Lower leg skin (tissue), 4 donors: ENCODE measurements around the gene FKBP14. TPM values are rescaled to one million over a fixed set of nuclear protein-coding genes. Genes with fewer than 3 reads are reported as not detected.

ENCODE experiments used
- DNase-seq, 2 donors: peaks; one replicate each; pipeline ENCODE4 v3.0.0-alpha.2; 2019; ENCODE audit warnings: low spot score in 2 of 2
- H3K4me3 ChIP-seq: fragments of 200-600 bp; sonication (generic); 2 replicates; pipeline ENCODE4 v1.5.1; 2017; ENCODE audit warnings: mild to moderate bottlenecking, low read depth; ENCODE audit not compliant: poor library complexity, severe bottlenecking
- POLR2A ChIP-seq, 2 donors: fragments of 450-650 bp; IDR thresholded peaks; one replicate each; pipeline ENCODE4 v1.6.1; 2016 to 2017; ENCODE audit warnings: antibody characterized with exemption in 2 of 2, mild to moderate bottlenecking in 1 of 2, moderate library complexity in 1 of 2
- WGBS, 2 donors: methylation state at CpG; one replicate each; pipeline ENCODE4 v1.1.5; 2018; 5-methylcytosine and 5-hydroxymethylcytosine counted together
- intact Hi-C: fragments of 100-400 bp; cut with DNase I; formaldehyde crosslinking; loops from one replicate; pipeline ENCODE4 v1.15.0; 2023; ENCODE audit warnings: low total_unique reads
- total RNA-seq, 4 donors: library from RNA; depleted of rRNA; stranded (reverse); fragments of >200 nt; gene quantifications; one replicate each; pipeline ENCODE4 v1.1.0, GENCODE V29; 2016
- TF ChIP-seq, protein P1 (sequence below), 3 donors: fragments of 450-650 bp; IDR thresholded peaks; one replicate each; pipeline ENCODE4 v1.5.1; 2016; ENCODE audit warnings: antibody characterized with exemption in 3 of 3, mild to moderate bottlenecking in 3 of 3, moderate library complexity in 2 of 3

The FKBP14 gene
- total RNA-seq, 4 donors from 2014 or later: 2.3 to 6.1 (median 3.8) TPM

DNA sequence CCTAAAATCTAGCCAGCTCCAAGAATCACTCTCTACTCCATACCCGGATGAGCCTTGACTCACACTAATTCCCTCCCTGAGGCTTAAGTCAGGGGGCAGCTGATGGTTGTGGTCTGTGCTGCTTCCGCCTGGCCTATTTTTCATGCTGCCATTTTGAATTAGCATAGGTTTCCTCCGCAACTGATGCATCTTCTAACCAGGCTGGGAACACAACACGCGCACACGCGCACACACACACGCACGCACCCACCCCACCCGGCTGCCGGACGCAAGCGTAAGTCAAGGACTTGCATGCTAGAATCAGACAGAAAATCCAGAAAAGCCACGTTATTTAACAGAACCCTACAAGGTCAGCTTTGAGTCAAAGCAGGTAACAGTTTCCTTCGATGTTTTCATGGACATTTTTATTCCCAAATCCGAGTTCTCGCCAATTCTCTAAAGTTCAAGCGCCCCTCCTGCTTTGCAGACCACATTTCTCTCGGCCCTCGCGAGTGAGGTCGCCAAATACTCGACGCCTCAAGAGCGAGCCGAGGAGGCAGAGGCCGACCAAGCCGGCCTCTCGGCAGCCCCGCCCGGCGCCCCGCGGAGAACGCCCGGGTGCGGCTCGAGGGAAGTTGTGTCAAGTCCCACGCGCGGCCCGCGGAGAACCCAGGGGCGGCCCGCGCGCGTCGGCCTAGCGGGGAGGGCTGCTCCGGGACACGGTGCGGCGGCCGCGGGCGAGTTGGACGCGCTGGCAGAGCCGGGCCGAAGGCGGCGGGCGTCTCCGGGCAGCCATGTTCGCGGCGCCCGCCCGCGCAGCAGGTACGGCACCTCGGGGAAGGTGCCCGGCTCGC is 37.9 kb downstream of the FKBP14 start:
- 7 to 28% methylated on average over 26 to 56 of the region's 75 CpGs for WGBS, 2 donors
- no peak for DNase-seq
- TF ChIP-seq, protein P1, sequence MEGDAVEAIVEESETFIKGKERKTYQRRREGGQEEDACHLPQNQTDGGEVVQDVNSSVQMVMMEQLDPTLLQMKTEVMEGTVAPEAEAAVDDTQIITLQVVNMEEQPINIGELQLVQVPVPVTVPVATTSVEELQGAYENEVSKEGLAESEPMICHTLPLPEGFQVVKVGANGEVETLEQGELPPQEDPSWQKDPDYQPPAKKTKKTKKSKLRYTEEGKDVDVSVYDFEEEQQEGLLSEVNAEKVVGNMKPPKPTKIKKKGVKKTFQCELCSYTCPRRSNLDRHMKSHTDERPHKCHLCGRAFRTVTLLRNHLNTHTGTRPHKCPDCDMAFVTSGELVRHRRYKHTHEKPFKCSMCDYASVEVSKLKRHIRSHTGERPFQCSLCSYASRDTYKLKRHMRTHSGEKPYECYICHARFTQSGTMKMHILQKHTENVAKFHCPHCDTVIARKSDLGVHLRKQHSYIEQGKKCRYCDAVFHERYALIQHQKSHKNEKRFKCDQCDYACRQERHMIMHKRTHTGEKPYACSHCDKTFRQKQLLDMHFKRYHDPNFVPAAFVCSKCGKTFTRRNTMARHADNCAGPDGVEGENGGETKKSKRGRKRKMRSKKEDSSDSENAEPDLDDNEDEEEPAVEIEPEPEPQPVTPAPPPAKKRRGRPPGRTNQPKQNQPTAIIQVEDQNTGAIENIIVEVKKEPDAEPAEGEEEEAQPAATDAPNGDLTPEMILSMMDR (IDR thresholded peaks at IDR 0.05): no peak
- no peak for TF ChIP-seq POLR2A (IDR thresholded peaks at IDR 0.05)
- H3K4me3 ChIP-seq: peak overlapping the region; percentile 93
- intact Hi-C loops: no loop called here

DNA sequence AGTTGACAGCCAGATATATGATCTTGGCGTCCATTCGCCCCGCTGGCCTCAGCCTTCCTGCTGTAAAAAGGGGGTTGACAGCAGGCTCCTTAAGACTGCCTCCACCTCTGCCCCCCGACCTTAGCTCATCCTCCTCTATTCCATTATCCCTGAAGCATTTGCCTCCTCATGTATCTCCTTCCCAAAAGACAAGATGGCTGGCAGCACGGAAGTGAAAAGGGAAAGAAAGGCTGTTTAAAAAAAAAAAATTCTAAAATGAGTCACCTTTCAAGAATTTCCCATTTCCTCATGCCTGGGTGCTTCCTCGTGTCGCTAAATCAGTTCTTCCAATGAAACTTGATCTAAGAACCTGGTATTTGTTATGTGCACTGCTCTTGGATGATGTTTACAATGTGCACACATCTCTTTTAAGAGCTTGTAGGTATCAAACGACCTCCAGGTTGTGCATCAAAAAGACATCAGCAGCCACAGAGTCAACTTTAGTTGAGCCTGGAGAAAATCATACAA is 38.6 kb downstream of the FKBP14 start:
- TF ChIP-seq, protein P1 (IDR thresholded peaks at IDR 0.05): no peak
- TF ChIP-seq POLR2A (IDR thresholded peaks at IDR 0.05): no peak
- H3K4me3 ChIP-seq: no peak overlapping the region
- 40 to 46% methylated on average over 8 of the region's 8 CpGs for WGBS, 2 donors
- no peak for DNase-seq
- intact Hi-C loops: no loop called here

DNA sequence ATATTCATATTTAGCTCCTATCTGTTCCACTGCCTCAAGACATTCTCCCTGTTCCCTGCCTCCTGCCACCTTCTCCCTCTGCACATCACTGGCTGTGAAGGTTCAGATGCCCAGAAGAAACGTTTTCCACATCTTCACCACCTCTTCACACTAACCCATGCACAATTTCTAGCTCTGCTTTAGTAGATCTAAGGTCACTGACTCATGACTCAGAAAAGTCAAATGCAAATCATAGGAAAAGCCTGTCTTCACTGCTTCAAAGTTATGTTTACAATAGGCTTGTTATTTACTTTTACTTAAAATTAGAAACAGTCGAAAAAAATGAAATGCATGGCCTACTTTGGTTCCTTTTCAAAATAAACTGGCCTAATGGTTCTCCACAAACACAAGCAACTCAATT is 39.4 kb downstream of the FKBP14 start:
- TF ChIP-seq POLR2A (IDR thresholded peaks at IDR 0.05): no peak
- TF ChIP-seq, protein P1 (IDR thresholded peaks at IDR 0.05): no peak

DNA sequence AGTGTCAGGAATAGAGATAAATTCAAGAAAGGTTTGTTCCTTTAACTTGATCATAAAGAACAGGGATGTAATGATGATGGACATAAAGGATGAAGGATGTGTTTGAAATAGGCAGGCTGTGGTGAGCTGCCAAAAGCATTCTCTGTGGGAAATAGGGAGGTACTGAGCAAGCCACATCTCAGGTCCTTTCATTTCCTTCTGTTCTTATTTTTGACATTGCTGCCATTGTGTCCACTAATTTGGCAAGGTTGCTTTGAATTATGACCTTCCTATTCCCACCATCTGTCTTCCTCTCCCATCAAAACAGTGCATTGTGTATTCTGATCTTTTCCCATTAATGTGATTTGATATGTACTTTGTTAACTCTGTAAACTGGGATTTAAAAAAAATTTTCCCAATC is 46.4 kb downstream of the FKBP14 start:
- TF ChIP-seq, protein P1 (IDR thresholded peaks at IDR 0.05): no peak
- no peak for TF ChIP-seq POLR2A (IDR thresholded peaks at IDR 0.05)
- intact Hi-C loops: no loop called here
- no peak overlapping the region for H3K4me3 ChIP-seq
- DNase-seq: no peak

More for the DNA sequence above, 39.4 kb downstream of the FKBP14 start:
- WGBS, 2 donors: 55 to 69% methylated on average over 2 of the region's 2 CpGs
- intact Hi-C loops: no loop called here
- no peak for DNase-seq
- no peak overlapping the region for H3K4me3 ChIP-seq

DNA sequence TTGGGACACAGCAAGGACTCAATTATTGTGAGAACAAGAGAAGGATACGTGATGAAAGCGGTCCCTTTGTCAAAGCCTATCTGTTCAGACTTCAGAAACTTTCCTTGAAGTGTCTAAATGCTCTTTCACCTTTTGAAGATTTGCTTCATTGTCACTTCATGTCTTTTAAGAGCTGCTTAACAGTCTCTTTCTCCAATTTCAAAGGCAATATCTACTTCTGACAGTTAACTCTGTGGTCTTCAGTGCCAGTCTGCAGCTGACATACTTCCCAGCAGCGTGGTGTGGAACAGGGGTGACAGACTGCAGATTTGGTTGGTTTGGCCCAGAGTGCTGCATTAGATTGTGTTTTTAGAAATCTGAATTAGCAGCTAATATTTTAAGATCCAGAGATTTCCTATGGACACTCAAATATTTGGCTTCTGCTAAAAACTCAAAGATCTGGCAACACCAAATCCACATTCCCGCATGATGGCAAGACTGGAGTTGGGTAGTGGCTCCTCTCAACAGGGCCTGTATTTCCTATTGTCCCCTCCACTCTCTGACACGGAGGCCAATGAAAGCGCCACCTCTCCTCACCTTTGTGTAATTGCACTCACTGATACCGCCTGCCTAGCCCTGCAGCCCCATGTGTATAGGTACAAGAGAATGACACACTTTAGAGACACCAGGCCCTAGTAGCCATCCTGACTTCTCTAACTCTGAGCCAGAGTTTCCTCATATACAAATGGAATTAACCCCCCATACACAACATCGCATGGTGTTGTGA is 48.4 kb downstream of the FKBP14 start:
- H3K4me3 ChIP-seq: no peak overlapping the region
- 90 to 94% methylated on average over 8 of the region's 8 CpGs for WGBS, 2 donors
- TF ChIP-seq POLR2A (IDR thresholded peaks at IDR 0.05): no peak
- TF ChIP-seq, protein P1 (IDR thresholded peaks at IDR 0.05): no peak
- DNase-seq: no peak
- intact Hi-C loops: no loop called here
